Tibial nerve (tissue), 4 donors: Measurements from ENCODE around the gene FJX1. TPM values are rescaled to one million over a fixed set of nuclear protein-coding genes. Genes with fewer than 3 reads are reported as not detected.

Experiments used
- DNase-seq, 2 donors: peaks; one replicate each; pipeline ENCODE4 v3.0.0-alpha.2; 2019; ENCODE audit warnings: low spot score in 2 of 2
- H3K27ac ChIP-seq, 4 donors: fragments of 200-600 bp; sonication (generic) in 3 of 4; one replicate each; pipeline ENCODE4 v1.5.1; 2017 to 2019; ENCODE audit warnings: mild to moderate bottlenecking in 1 of 4
- H3K27me3 ChIP-seq, 2 donors: fragments of 200-600 bp; sonication (generic) in 1 of 2; one replicate each; pipeline versions ENCODE4 v1.5.1 to v1.6.0; 2017 to 2019
- H3K36me3 ChIP-seq, 3 donors: fragments of 200-600 bp; sonication (generic); one replicate each; pipeline ENCODE4 v1.5.1; 2018 to 2019
- H3K4me1 ChIP-seq, 4 donors: fragments of 200-600 bp; sonication (generic) in 3 of 4; one replicate each; pipeline ENCODE4 v1.5.1; 2017 to 2019
- H3K4me3 ChIP-seq, 4 donors: fragments of 200-600 bp; sonication (generic) in 3 of 4; one replicate each; pipeline ENCODE4 v1.5.1; 2017 to 2019; ENCODE audit warnings: mild to moderate bottlenecking in 1 of 4, moderate library complexity in 1 of 4
- H3K9me3 ChIP-seq, 4 donors: fragments of 200-600 bp; sonication (generic) in 3 of 4; one replicate each; pipeline ENCODE4 v1.5.1; 2017 to 2019
- CTCF ChIP-seq, 5 experiments: fragments of 200-600 bp in 3 of 5; fragments of 450-650 bp in 2 of 5; sonication (generic) in 3 of 5; IDR thresholded peaks; one replicate each; pipeline ENCODE4 v1.5.1; 2016 to 2019; ENCODE audit warnings: antibody characterized with exemption in 5 of 5, mild to moderate bottlenecking in 3 of 5, moderate library complexity in 2 of 5
- EP300 ChIP-seq, 2 donors: sonication (generic); formaldehyde crosslinking; IDR thresholded peaks; one replicate each; pipeline ENCODE4 v1.6.1; 2017; ENCODE audit warnings: antibody characterized with exemption in 2 of 2, mild to moderate bottlenecking in 1 of 2
- POLR2A ChIP-seq, 2 donors: fragments of 450-650 bp; IDR thresholded peaks; one replicate each; pipeline ENCODE4 v1.6.1; 2017; ENCODE audit warnings: antibody characterized with exemption in 2 of 2, mild to moderate bottlenecking in 2 of 2, moderate library complexity in 2 of 2
- WGBS, 2 donors: methylation state at CpG; one replicate each; pipeline ENCODE4 v1.1.5; 2018; 5-methylcytosine and 5-hydroxymethylcytosine counted together
- total RNA-seq, 4 donors: library from RNA; depleted of rRNA; stranded (reverse); fragments of >200 nt; gene quantifications; one replicate each; pipeline ENCODE4 v1.1.0, GENCODE V29; 2016

Gene FJX1
- total RNA-seq, 4 donors from 2014 or later: 1.5 to 7.2 (median 4.9) TPM

DNA sequence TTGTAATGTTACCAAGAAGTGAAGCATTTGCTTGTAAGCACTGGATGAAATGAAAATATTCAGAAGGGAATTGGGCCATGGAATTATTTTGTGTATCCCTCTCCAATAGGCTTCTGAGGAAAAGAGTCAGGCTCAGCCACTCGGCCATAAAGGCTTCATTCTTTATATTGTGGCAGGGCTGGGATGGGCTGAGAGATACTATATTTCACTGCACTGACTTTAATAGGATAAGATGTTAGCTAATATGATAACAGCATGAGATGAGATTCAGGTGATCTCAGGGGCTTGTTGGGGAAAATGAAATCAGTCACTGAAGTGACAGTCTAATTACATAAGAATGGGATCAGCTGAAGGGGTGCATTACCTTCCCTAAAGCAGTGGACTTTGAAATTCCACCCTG is 37.0 kb downstream of the FJX1 start:
- H3K9me3 ChIP-seq: no peaks in the 10 kb centered on the region
- no peaks in the 10 kb centered on the region for H3K4me1 ChIP-seq
- 30 to 57% methylated on average over 1 of the region's 1 CpG for WGBS, 2 donors
- TF ChIP-seq POLR2A (IDR thresholded peaks at IDR 0.05) (no peak), CTCF (IDR thresholded peaks at IDR 0.05) (no peak), EP300 (IDR thresholded peaks at IDR 0.05) (no peak)
- no peak overlapping the region for H3K4me3 ChIP-seq
- no peaks in the 10 kb centered on the region for H3K36me3 ChIP-seq
- H3K27me3 ChIP-seq: peaks cover 0 to 2% of the 10 kb centered on the region in 2 donors
- no peak for DNase-seq
- H3K27ac ChIP-seq: no peak overlapping the region

GRCh38 chr11:35655856-35656255 is 37.6 kb downstream of the FJX1 start:
- 67% methylated on average over 4 of the region's 4 CpGs for WGBS, 2 donors

DNA sequence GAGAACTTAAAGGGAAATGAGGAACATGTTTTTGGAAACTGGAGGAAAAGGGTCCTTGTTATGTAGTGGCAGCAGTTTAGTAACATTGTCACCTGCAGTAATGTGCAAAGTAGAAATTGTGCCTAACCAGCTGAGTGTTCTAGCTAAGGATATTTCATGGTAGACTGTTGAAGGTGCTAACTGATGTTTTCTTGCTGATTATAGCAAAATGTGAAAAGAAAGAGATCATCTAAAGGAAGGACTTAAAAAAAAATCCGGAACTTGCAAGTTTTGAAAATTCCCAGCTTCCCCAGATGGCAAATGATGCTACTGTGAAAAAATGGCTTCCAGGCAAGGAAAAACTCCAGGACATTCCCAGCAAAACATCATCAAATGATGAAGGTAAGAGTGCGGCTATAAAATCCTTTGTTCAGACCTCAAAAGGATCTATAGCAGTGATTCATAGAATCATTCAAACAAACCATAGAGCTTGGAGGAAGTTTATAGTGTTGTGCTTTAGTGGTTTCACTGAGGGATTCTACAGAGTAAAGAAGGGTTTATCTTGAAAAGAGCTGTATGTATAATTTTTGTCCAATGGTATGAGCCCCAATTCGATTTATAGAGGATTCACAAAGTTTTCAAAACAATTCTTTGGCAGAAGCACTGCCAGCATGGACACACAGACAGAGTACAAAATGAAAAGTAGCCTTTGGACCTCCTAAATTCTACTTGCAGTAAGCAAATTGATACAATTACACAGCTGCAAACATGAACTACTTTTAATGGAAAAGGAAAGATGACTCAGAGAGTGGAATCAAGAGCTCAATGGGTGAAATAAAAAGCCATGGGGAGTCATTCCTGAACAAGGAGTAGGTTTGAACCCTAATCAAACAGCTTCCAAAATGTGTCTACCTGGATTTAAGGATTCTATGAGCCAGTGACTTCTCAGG is 40.0 kb downstream of the FJX1 start:
- DNase-seq: no peak
- Histone ChIP-seq H3K27ac (no peak overlapping the region), H3K4me3 (no peak overlapping the region), H3K9me3 (no peaks in the 10 kb centered on the region), H3K27me3 (peaks cover 0 to 2% of the 10 kb centered on the region in 2 donors), H3K36me3 (no peaks in the 10 kb centered on the region), H3K4me1 (peaks cover 0 to 12% (median 2%) of the 10 kb centered on the region in 4 donors)
- TF ChIP-seq CTCF (IDR thresholded peaks at IDR 0.05): no peak
- no peak for TF ChIP-seq EP300 (IDR thresholded peaks at IDR 0.05)
- TF ChIP-seq POLR2A (IDR thresholded peaks at IDR 0.05): no peak
- 77% methylated on average over 3 of the region's 3 CpGs for WGBS, 2 donors

More at GRCh38 chr11:35655856-35656255, 37.6 kb downstream of the FJX1 start:
- Histone ChIP-seq H3K27me3 (peaks cover 0 to 2% of the 10 kb centered on the region in 2 donors), H3K4me3 (no peak overlapping the region), H3K4me1 (no peaks in the 10 kb centered on the region), H3K27ac (no peak overlapping the region), H3K9me3 (no peaks in the 10 kb centered on the region), H3K36me3 (no peaks in the 10 kb centered on the region)
- DNase-seq: no peak
- TF ChIP-seq POLR2A (IDR thresholded peaks at IDR 0.05) (no peak), EP300 (IDR thresholded peaks at IDR 0.05) (no peak), CTCF (IDR thresholded peaks at IDR 0.05) (no peak)

DNA sequence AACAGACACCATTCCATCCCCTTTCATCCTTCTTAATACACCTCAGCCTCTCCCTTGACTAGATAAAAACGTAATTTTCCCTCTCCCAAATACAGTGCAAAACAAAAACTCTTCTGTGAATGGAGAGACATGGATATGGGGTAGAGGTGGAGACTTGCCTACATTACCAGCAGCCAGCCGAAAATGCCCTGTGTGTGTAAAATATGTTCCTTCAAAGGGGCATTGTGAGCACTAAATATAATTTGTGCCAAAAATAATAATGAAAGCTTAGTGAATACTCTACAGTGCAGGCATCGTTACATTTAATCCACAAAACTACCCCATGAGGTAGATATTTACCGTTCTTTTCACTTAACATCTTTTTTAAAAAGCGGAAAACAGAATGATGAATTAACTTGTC is 43.3 kb downstream of the FJX1 start:
- peaks cover 0 to 27% (median 7%) of the 10 kb centered on the region in 4 donors for H3K4me1 ChIP-seq
- peak overlapping the region; percentile 78 to 96 (median 82) for H3K4me3 ChIP-seq
- WGBS, 2 donors: 18 to 27% methylated on average over 5 of the region's 5 CpGs
- H3K27me3 ChIP-seq: peaks cover 0 to 2% of the 10 kb centered on the region in 2 donors
- no peak for DNase-seq
- H3K27ac ChIP-seq: peak overlapping the region; percentile 83 to 97 (median 94)
- no peak for TF ChIP-seq EP300 (IDR thresholded peaks at IDR 0.05)
- H3K36me3 ChIP-seq: peaks cover 0 to 18% (median 0%) of the 10 kb centered on the region in 3 donors
- H3K9me3 ChIP-seq: peaks cover 0 to 25% (median 8%) of the 10 kb centered on the region in 4 donors

- 0 to 1% methylated on average over 12 of the region's 12 CpGs for WGBS, 2 donors
These were observed 43.9 kb downstream of the FJX1 start for GRCh38 chr11:35662061-35662648.

More at GRCh38 chr11:35662061-35662648, 43.9 kb downstream of the FJX1 start:
- H3K9me3 ChIP-seq: peaks cover 0 to 31% (median 9%) of the 10 kb centered on the region in 4 donors
- TF ChIP-seq EP300 (IDR thresholded peaks at IDR 0.05) (no peak), POLR2A (IDR thresholded peaks at IDR 0.05) (no peak), CTCF (IDR thresholded peaks at IDR 0.05) (no peak)
- peaks cover 0 to 24% (median 0%) of the 10 kb centered on the region in 3 donors for H3K36me3 ChIP-seq
- peak in 1 of 2 donors; percentile 55 for DNase-seq
- H3K27me3 ChIP-seq: peaks cover 0 to 2% of the 10 kb centered on the region in 2 donors
- H3K4me3 ChIP-seq: peak overlapping the region; percentile 78 to 96 (median 82)
- peak overlapping the region; percentile 83 to 97 (median 94) for H3K27ac ChIP-seq
- peaks cover 0 to 27% (median 7%) of the 10 kb centered on the region in 4 donors for H3K4me1 ChIP-seq
